ENCODE data around the gene PLG. TPM values are rescaled to one million over a fixed set of nuclear protein-coding genes. Genes with fewer than 3 reads are reported as not detected.
"Not testable (repeated sequence)": the region's sequence is repeated elsewhere in the genome, so short reads cannot be mapped to it uniquely, and the experiment has no call there.

The PLG gene
- total RNA-seq, 1 experiment from 2014 or later: not detected

DNA sequence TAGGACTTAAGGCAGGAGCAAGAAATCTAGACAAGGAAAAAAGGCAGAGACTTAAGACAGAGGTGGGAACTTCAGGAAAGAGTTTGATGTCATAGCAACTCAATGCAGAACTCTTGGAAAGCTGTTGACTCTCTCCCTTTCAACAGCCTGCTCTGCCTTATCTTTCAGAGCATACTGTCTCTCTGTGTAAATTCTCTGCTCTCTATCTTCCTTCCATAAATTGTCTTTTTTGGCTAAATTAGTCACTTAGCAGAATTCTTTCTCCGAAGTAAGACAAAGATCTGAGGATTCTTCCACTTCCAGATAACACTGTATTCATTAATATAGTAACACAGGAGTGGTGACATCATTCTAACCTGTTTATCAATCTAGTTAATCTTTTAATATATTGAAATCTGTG lies 80.2 kb downstream of the PLG start:
- no peaks in the 10 kb centered on the region for H3K27me3 ChIP-seq (replicated peaks; ENCODE audit: insufficient read depth, low read depth, low read length, poor library complexity)
- POLR2A ChIA-PET (ENCODE audit: low non-redundant PET): no interaction called here
- intact Hi-C loops (cut with micrococcal nuclease; ENCODE audit: unreplicated experiment): no loop called here
- TF ChIP-seq, protein P1, sequence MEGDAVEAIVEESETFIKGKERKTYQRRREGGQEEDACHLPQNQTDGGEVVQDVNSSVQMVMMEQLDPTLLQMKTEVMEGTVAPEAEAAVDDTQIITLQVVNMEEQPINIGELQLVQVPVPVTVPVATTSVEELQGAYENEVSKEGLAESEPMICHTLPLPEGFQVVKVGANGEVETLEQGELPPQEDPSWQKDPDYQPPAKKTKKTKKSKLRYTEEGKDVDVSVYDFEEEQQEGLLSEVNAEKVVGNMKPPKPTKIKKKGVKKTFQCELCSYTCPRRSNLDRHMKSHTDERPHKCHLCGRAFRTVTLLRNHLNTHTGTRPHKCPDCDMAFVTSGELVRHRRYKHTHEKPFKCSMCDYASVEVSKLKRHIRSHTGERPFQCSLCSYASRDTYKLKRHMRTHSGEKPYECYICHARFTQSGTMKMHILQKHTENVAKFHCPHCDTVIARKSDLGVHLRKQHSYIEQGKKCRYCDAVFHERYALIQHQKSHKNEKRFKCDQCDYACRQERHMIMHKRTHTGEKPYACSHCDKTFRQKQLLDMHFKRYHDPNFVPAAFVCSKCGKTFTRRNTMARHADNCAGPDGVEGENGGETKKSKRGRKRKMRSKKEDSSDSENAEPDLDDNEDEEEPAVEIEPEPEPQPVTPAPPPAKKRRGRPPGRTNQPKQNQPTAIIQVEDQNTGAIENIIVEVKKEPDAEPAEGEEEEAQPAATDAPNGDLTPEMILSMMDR (conservative IDR thresholded peaks at IDR 0.05; ENCODE audit: low read depth, low read length): no peak
- no peak for TF ChIP-seq EZH2 (IDR thresholded peaks at IDR 0.05; ENCODE audit: borderline replicate concordance, low read depth, low read length, poor library complexity, severe bottlenecking)
- no peaks in the 10 kb centered on the region for H3K4me1 ChIP-seq (ENCODE audit: insufficient read depth, low read length, poor library complexity, severe bottlenecking)
- no peak for DNase-seq (ENCODE audit: low spot score)
- CTCF ChIA-PET: no interaction called here
- no peak overlapping the region for H3K27ac ChIP-seq (ENCODE audit: low read depth, low read length, poor library complexity, severe bottlenecking)
- no TSS peak for BruUV-seq (replicated peaks)
- no peaks in the 10 kb centered on the region for H3K9me3 ChIP-seq (ENCODE audit: low read depth, low read length, poor library complexity, severe bottlenecking)
- H3K36me3 ChIP-seq (ENCODE audit: insufficient read depth, low read length, poor library complexity, severe bottlenecking): no peaks in the 10 kb centered on the region
- no peak overlapping the region for H3K4me3 ChIP-seq (ENCODE audit: low read depth, low read length, poor library complexity, severe bottlenecking)

- ChIA-PET POLR2A (ENCODE audit: low non-redundant PET) (no interaction called here), CTCF (interaction anchor here (0.6 kb wide), 1 partner anchor 17 kb away, joined by 3 read pairs; no protein-coding TSS in a partner anchor)
- Histone ChIP-seq H3K27ac (ENCODE audit: low read depth, low read length, poor library complexity, severe bottlenecking) (no peak overlapping the region), H3K4me1 (ENCODE audit: insufficient read depth, low read length, poor library complexity, severe bottlenecking) (no peaks in the 10 kb centered on the region), H3K4me3 (ENCODE audit: low read depth, low read length, poor library complexity, severe bottlenecking) (no peak overlapping the region), H3K36me3 (ENCODE audit: insufficient read depth, low read length, poor library complexity, severe bottlenecking) (no peaks in the 10 kb centered on the region), H3K9me3 (ENCODE audit: low read depth, low read length, poor library complexity, severe bottlenecking) (no peaks in the 10 kb centered on the region), H3K27me3 (replicated peaks; ENCODE audit: insufficient read depth, low read depth, low read length, poor library complexity) (no peaks in the 10 kb centered on the region)
- intact Hi-C loops (cut with micrococcal nuclease; ENCODE audit: unreplicated experiment): no loop called here
- no peak for DNase-seq (ENCODE audit: low spot score)
- BruUV-seq (replicated peaks): no TSS peak
- no peak for TF ChIP-seq EZH2 (IDR thresholded peaks at IDR 0.05; ENCODE audit: borderline replicate concordance, low read depth, low read length, poor library complexity, severe bottlenecking)
- TF ChIP-seq, protein P1 (conservative IDR thresholded peaks at IDR 0.05; ENCODE audit: low read depth, low read length): no peak
These were observed 81.7 kb downstream of the PLG start for GRCh38 chr6:160783741-160784140.

- CTCF ChIA-PET; H3K27me3 ChIP-seq (replicated peaks; ENCODE audit: insufficient read depth, low read depth, low read length, poor library complexity); H3K4me3 ChIP-seq (ENCODE audit: low read depth, low read length, poor library complexity, severe bottlenecking); POLR2A ChIA-PET (ENCODE audit: low non-redundant PET); H3K4me1 ChIP-seq (ENCODE audit: insufficient read depth, low read length, poor library complexity, severe bottlenecking); intact Hi-C loops (cut with micrococcal nuclease; ENCODE audit: unreplicated experiment); H3K36me3 ChIP-seq (ENCODE audit: insufficient read depth, low read length, poor library complexity, severe bottlenecking); DNase-seq (ENCODE audit: low spot score); H3K9me3 ChIP-seq (ENCODE audit: low read depth, low read length, poor library complexity, severe bottlenecking); H3K27ac ChIP-seq (ENCODE audit: low read depth, low read length, poor library complexity, severe bottlenecking); BruUV-seq (replicated peaks): not testable (repeated sequence)
These were observed 86.1 kb downstream of the PLG start for GRCh38 chr6:160788126-160788525.

DNA sequence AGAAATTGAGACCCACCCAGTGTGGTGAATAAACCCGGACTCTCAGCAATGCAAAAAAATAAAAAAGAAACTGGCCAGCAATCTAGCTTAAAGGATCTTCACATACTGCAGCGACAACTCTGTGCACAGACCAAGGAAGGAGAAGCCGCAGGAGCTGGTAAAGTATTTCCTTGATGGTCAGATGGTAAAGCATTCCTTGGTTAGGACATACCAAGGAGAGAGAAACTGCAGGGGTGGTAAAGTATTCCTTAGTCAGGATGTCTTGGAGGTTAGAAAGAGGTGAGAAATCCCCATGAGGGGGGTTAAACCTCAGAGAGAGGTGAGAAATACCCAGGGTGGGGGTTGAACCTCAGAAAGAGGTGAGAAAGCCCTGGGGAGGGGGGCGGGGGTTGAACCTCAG lies 86.8 kb downstream of the PLG start:
- Histone ChIP-seq H3K27ac (ENCODE audit: low read depth, low read length, poor library complexity, severe bottlenecking) (no peak overlapping the region), H3K4me1 (ENCODE audit: insufficient read depth, low read length, poor library complexity, severe bottlenecking) (no peaks in the 10 kb centered on the region), H3K27me3 (replicated peaks; ENCODE audit: insufficient read depth, low read depth, low read length, poor library complexity) (no peaks in the 10 kb centered on the region), H3K9me3 (ENCODE audit: low read depth, low read length, poor library complexity, severe bottlenecking) (no peaks in the 10 kb centered on the region), H3K4me3 (ENCODE audit: low read depth, low read length, poor library complexity, severe bottlenecking) (no peak overlapping the region), H3K36me3 (ENCODE audit: insufficient read depth, low read length, poor library complexity, severe bottlenecking) (no peaks in the 10 kb centered on the region)
- CTCF ChIA-PET: no interaction called here
- TF ChIP-seq EZH2 (IDR thresholded peaks at IDR 0.05; ENCODE audit: borderline replicate concordance, low read depth, low read length, poor library complexity, severe bottlenecking): no peak
- TF ChIP-seq, protein P1 (conservative IDR thresholded peaks at IDR 0.05; ENCODE audit: low read depth, low read length): no peak
- DNase-seq (ENCODE audit: low spot score): no peak
- no TSS peak for BruUV-seq (replicated peaks)
- intact Hi-C loops (cut with micrococcal nuclease; ENCODE audit: unreplicated experiment): no loop called here
- POLR2A ChIA-PET (ENCODE audit: low non-redundant PET): no interaction called here
